GM10847 (cell line): ENCODE data around the gene IFNA21.
"Not testable (repeated sequence)": the region's sequence is repeated elsewhere in the genome, so short reads cannot be mapped to it uniquely, and the experiment has no call there.

Experiments used
- POLR2A ChIP-seq: IDR thresholded peaks from 2 replicates; pipeline ENCODE4 v1.6.1; 2011; ENCODE audit not compliant: insufficient read length; ENCODE audit errors: extremely low read depth

The IFNA21 gene

GRCh38 chr9:21166560-21166959 is at the start of gene IFNA21:
IFNA21 (minus strand) TSS chr9:21166660; CDS start chr9:21166612, 48 bp downstream.
- not testable (repeated sequence) for TF ChIP-seq POLR2A

- TF ChIP-seq POLR2A: no peak
Observed at GRCh38 chr9:21210311-21210710, 43.9 kb upstream of the IFNA21 start.

- not testable (repeated sequence) for TF ChIP-seq POLR2A
Observed at GRCh38 chr9:21207043-21207442, 40.6 kb upstream of the IFNA21 start, which contains the start of gene IFNA10. IFNA10 (minus strand) TSS chr9:21207143; CDS start chr9:21207097, 46 bp downstream.

- no peak for TF ChIP-seq POLR2A
Observed at GRCh38 chr9:21205204-21205603, 38.7 kb upstream of the IFNA21 start.

- TF ChIP-seq POLR2A: not testable (repeated sequence)
Observed at GRCh38 chr9:21202105-21202504, 35.6 kb upstream of the IFNA21 start, which contains the start of gene IFNA7. IFNA7 (minus strand) TSS chr9:21202205; CDS start chr9:21202165, 40 bp downstream.

- not testable (repeated sequence) for TF ChIP-seq POLR2A
Observed at GRCh38 chr9:21187487-21187886, 21.0 kb upstream of the IFNA21 start, which contains the start of gene IFNA4. IFNA4 (minus strand) TSS chr9:21187587; CDS start chr9:21187531, 56 bp downstream.

- no peak for TF ChIP-seq POLR2A
Observed at GRCh38 chr9:21174671-21175070, 8.2 kb upstream of the IFNA21 start.

- TF ChIP-seq POLR2A: no peak
Observed at GRCh38 chr9:21172156-21172555, 5.7 kb upstream of the IFNA21 start.

- TF ChIP-seq POLR2A: no peak
Observed at GRCh38 chr9:21171351-21171750, 4.9 kb upstream of the IFNA21 start.

GRCh38 chr9:21165516-21165915 is 944 bp downstream of the IFNA21 start:
- no peak for TF ChIP-seq POLR2A

GRCh38 chr9:21160178-21160577 is 6.3 kb downstream of the IFNA21 start:
- TF ChIP-seq POLR2A: no peak

- no peak for TF ChIP-seq POLR2A
Observed at GRCh38 chr9:21155501-21155900, 11.0 kb downstream of the IFNA21 start.

GRCh38 chr9:21154018-21154608 is 12.3 kb downstream of the IFNA21 start:
- no peak for TF ChIP-seq POLR2A

GRCh38 chr9:21153336-21154017 is 13.0 kb downstream of the IFNA21 start:
- TF ChIP-seq POLR2A: no peak

GRCh38 chr9:21144603-21145002 is 21.9 kb downstream of the IFNA21 start:
- no peak for TF ChIP-seq POLR2A

GRCh38 chr9:21141427-21141882 is 25.0 kb downstream of the IFNA21 start, which contains the start of gene IFNW1:
IFNW1 (minus strand) TSS chr9:21141832; CDS start chr9:21141570, 262 bp downstream.
- TF ChIP-seq POLR2A: no peak

- TF ChIP-seq POLR2A: no peak
Observed at GRCh38 chr9:21137020-21137419, 29.4 kb downstream of the IFNA21 start.

- no peak for TF ChIP-seq POLR2A
Observed at GRCh38 chr9:21135736-21136135, 30.7 kb downstream of the IFNA21 start.
